Heart left ventricle (tissue), 13 donors: ENCODE measurements around the gene HSD11B1L.

Source experiments
- CTCF ChIP-seq, 12 donors: fragments of 200-600 bp; sonication (generic) in 4 of 12; IDR thresholded peaks; one replicate each; pipeline versions ENCODE4 v1.5.0 to v1.8.0; 2018 to 2022; ENCODE audit warnings: antibody characterized with exemption in 12 of 12, mild to moderate bottlenecking in 5 of 12
- POLR2A ChIP-seq, 2 donors: fragments of 450-650 bp; IDR thresholded peaks; one replicate each; pipeline ENCODE4 v1.6.1; 2017; ENCODE audit warnings: antibody characterized with exemption in 2 of 2, mild to moderate bottlenecking in 2 of 2, moderate library complexity in 2 of 2
- donor health status: ischemic (EF 13 %, LVEDD 7.1; RV severe dilation, severe dysfunction).
- donor health status: DM: no; HTN: yes; CAD: no.
- donor health status: DM: no; HTN: no; CAD: no.
- donor health status: ischemic (EF 25% LVEDD 6.9; RV normal size, moderate dysfunction).
- donor health status: ischemic (EF 25% LVEDD 5.7; RV mildly dilated, moderate dysfunction).
- donor health status: ischemic (EF 35%, LVEDD 5.7; RV mildly dilated, moderate dysfunction).
- donor health status: nonischemic (EF 11% LVEDD 7.7; RV severe dilation, severe dysfunction).
- donor health status: DM: yes; HTN: yes; CAD: no.
- donor health status: PGD.
- donor health status: ischemic (EF 29% LVEDD 5.4; RV normal size, mild dysfunction).
- donor health status: nonischemic (EF 23%, LVEDD 6.1; RV moderate dilation, normal function).

GRCh38 chr19:5711713-5712161 lies 30.9 kb downstream of the HSD11B1L start:
- TF ChIP-seq CTCF (IDR thresholded peaks at IDR 0.05) (no peak), POLR2A (IDR thresholded peaks at IDR 0.05) (no peak)
